ENCODE data around the gene CTBP2. TPM values are rescaled to one million over a fixed set of nuclear protein-coding genes. Genes with fewer than 3 reads are reported as not detected.
A peak's percentile ranks its signal among the peaks of the same experiment; 100 is the strongest.
"Not testable (repeated sequence)": the region's sequence is repeated elsewhere in the genome, so short reads cannot be mapped to it uniquely, and the experiment has no call there.

CTBP2 gene
- polyA plus RNA-seq, 1 experiment, result 72.9 TPM

DNA sequence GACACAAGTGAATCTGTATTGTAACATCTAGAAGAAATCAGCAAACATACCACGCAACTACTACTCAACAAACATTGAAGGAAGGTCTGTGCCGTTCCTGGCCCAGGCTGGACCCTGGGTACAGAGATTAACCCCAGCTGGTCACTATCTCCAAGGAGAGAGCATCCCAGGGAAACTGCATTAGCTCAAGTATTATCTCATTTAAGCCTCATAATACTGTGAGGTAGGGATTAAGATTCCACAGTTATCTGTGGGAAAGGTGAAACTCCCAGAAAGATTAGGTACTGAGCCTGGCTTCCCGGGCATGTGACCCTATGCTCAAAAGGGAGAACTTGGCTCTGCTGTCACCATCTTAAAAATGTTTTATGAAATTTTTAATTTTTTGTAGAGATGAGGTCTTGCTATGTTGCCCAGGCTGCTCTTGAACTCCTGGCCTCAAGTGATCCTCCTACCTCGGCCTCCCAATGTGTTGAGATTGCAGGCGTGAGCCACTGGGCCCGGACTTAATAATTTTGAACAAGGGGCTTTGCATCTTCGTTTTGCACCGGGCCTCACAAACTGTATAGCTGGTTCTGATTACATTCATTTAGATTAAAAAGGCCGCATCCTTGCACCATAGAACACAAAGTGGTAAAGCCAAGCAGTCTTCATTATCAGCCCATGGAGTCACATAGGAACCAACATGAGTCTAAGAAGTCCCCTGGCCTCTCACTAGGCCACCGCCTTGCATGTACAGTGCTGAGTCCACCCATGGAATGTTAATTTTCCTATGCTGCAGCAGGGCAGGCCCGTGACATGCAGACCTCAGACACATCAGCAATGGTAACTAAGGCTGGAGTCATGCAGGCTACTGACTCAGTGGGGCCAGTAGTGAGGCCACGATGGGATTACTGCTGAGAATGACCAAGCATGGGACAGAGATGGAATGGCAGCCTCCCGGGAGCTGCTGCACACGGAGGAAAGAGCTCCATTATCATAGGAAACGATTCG, 5.5 kb upstream of the CTBP2 start:
- DNase-seq (ENCODE audit: low read depth), result no peak
- Histone ChIP-seq H3K4me3 (ENCODE audit: low read depth, low read length) (no peak overlapping the region), H3K36me3 (ENCODE audit: control insufficient read depth, insufficient read depth, low read length) (no peaks in the 10 kb centered on the region), H3K27me3 (ENCODE audit: control insufficient read depth, insufficient read depth, low read length) (no peaks in the 10 kb centered on the region)
- TF ChIP-seq, protein P1, sequence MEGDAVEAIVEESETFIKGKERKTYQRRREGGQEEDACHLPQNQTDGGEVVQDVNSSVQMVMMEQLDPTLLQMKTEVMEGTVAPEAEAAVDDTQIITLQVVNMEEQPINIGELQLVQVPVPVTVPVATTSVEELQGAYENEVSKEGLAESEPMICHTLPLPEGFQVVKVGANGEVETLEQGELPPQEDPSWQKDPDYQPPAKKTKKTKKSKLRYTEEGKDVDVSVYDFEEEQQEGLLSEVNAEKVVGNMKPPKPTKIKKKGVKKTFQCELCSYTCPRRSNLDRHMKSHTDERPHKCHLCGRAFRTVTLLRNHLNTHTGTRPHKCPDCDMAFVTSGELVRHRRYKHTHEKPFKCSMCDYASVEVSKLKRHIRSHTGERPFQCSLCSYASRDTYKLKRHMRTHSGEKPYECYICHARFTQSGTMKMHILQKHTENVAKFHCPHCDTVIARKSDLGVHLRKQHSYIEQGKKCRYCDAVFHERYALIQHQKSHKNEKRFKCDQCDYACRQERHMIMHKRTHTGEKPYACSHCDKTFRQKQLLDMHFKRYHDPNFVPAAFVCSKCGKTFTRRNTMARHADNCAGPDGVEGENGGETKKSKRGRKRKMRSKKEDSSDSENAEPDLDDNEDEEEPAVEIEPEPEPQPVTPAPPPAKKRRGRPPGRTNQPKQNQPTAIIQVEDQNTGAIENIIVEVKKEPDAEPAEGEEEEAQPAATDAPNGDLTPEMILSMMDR (IDR thresholded peaks at IDR 0.05; ENCODE audit: insufficient read depth, low read depth, low read length), result no peak
- POLR2A ChIA-PET, result no interaction called here
- CTCF ChIA-PET, result interaction anchor here (1.7 kb wide), 1 partner anchor 9 kb away, joined by 4 read pairs; no protein-coding TSS in a partner anchor

DNA sequence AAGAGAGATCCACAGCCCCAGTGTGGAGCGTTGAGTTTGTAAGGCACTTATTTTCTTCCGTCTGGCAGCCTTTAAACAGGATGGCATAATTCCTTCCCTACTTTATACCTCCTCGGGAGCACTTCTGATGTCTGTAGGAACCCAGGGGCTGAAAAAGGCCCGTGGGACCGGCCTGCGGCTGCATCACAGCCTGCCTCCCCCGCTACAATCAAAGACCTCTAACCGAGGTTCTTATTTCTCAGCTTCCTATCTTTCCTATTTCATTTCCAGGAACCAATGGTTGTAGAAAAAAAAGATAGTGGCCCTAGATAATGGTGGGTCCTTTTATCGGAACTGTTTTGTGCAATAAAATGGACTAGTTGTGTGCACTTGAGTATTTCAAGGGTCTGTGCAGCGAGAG, 4.1 kb upstream of the CTBP2 start:
- ChIA-PET CTCF (no interaction called here), POLR2A (no interaction called here)
- TF ChIP-seq, protein P1 (IDR thresholded peaks at IDR 0.05; ENCODE audit: insufficient read depth, low read depth, low read length), result no peak
- H3K27me3 ChIP-seq (ENCODE audit: control insufficient read depth, insufficient read depth, low read length), result no peaks in the 10 kb centered on the region
- H3K36me3 ChIP-seq (ENCODE audit: control insufficient read depth, insufficient read depth, low read length), result no peaks in the 10 kb centered on the region
- no peak for DNase-seq (ENCODE audit: low read depth)
- no peak overlapping the region for H3K4me3 ChIP-seq (ENCODE audit: low read depth, low read length)

DNA sequence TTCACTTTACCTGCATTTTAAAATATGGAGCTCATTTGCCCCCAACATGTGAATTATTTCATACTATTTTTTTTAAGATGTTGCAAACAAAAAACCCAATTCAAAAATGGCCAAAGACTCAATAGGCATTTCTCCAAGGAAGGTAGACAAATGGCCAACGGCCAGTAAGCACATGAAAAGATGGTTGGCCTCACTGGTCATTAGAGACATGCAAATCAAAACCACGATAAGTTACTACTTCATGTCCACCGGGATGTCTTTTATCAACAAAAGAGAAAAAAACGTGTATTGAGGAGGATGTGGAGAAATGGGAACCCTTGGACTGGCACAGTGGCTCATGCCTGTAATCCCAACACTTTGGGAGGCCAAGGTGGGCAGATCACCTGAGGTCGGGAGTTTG, 3.4 kb upstream of the CTBP2 start:
- CTCF ChIA-PET, result no interaction called here
- H3K36me3 ChIP-seq (ENCODE audit: control insufficient read depth, insufficient read depth, low read length), result no peaks in the 10 kb centered on the region
- TF ChIP-seq, protein P1 (IDR thresholded peaks at IDR 0.05; ENCODE audit: insufficient read depth, low read depth, low read length), result no peak
- POLR2A ChIA-PET, result no interaction called here
- no peaks in the 10 kb centered on the region for H3K27me3 ChIP-seq (ENCODE audit: control insufficient read depth, insufficient read depth, low read length)
- no peak for DNase-seq (ENCODE audit: low read depth)
- no peak overlapping the region for H3K4me3 ChIP-seq (ENCODE audit: low read depth, low read length)

DNA sequence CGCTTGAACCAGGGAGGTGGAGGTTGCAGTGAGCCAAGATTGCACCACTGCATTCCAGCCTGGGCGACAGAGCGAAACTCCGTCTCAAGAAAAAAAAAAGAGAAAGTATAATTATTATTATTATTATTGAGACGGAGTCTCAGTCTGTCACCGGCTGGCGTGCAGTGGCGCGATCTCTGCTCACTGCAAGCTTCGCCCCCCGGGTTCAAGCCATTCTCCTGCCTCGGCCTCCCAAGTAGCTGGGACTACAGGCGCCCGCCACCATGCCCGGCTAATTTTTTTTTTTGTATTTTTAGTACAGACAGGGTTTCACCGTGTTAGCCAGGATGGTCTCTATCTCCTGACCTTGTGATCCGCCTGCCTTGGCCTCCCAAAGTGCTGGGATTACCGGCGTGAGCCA, 2.9 kb upstream of the CTBP2 start:
- H3K36me3 ChIP-seq (ENCODE audit: control insufficient read depth, insufficient read depth, low read length); H3K4me3 ChIP-seq (ENCODE audit: low read depth, low read length); H3K27me3 ChIP-seq (ENCODE audit: control insufficient read depth, insufficient read depth, low read length); DNase-seq (ENCODE audit: low read depth); POLR2A ChIA-PET; CTCF ChIA-PET: not testable (repeated sequence)

DNA sequence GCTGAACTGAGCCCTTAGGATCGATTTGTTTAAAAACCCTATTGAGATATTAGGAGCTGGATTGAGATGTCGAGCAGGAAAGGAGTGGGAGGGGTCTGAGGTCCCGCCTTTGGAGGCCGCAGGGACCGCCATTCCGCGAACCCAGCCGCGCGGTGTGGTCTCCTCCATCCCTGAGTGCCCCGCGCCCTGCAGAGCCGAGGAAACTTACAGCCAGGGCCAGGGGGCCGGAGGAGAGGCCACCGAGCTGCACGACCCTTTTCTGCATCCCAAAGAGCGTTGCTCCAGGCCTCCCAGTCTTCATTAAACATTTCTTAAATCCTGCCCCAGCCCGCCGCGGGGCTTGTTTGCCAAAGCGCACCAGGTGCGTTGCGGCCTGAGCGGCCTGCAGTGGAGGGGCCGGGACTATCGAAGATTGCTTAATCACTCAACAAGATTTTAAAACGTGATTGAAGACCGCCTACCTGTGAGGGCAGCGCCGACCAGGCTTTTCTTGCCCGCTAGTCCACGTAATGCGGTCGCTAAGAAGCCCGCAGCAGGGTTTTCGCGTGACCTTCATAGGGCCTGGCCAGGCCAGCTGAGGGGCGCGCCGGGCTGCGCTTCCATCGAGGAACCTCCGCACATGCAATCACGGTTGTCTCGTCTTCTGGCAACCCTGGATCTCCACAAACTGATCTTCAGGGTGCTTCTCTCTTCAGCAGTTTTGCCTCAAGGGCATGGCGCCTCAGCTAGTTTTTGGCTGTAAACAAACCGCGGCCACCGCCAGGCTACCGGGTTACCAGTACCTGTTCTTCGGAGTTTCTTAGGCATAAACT, 2.0 kb upstream of the CTBP2 start:
- Histone ChIP-seq H3K36me3 (ENCODE audit: control insufficient read depth, insufficient read depth, low read length) (no peaks in the 10 kb centered on the region), H3K4me3 (ENCODE audit: low read depth, low read length) (peak overlapping the region; percentile 73), H3K27me3 (ENCODE audit: control insufficient read depth, insufficient read depth, low read length) (no peaks in the 10 kb centered on the region)
- TF ChIP-seq, protein P1 (IDR thresholded peaks at IDR 0.05; ENCODE audit: insufficient read depth, low read depth, low read length), result no peak
- no peak for DNase-seq (ENCODE audit: low read depth)
- ChIA-PET CTCF (interaction anchor here (1.0 kb wide), 2 partner anchors 181 to 183 kb away, joined by 5 to 7 read pairs; no protein-coding TSS in a partner anchor), POLR2A (no interaction called here)
